GM12878 (cell line): ENCODE results near the gene DDX39B. TPM values are rescaled to one million over a fixed set of nuclear protein-coding genes. Genes with fewer than 3 reads are reported as not detected.

ENCODE experiments used
- ATAC-seq: fragments of 200-7000 bp; cut with Tn5 transposase; 3 replicates; pipeline ENCODE4 v1.9.1; 2020; ENCODE audit warnings: mild to moderate bottlenecking, moderate library complexity
- BruUV-seq: library from RNA; stranded (reverse); fragments of 400-500 nt; replicated peaks from 2 replicates; lab custom pipeline; 2021; lab: Mats Ljungman, UMichigan
- CTCF ChIA-PET: fragments of 300-600 bp; sonication (Branson Sonifier 250); formaldehyde crosslinking; extraction: SDS; loops from one replicate; lab custom pipeline; 2021; ENCODE audit warnings: inconsistent platforms; lab: Yijun Ruan, JAX
- POLR2A ChIA-PET: fragments of 350-600 bp; formaldehyde crosslinking; extraction: SDS; loops from one replicate; lab custom pipeline; 2021; ENCODE audit warnings: inconsistent platforms; lab: Charles Lee
- RAD21 ChIA-PET: fragments of 300-600 bp; sonication (Branson Sonifier 250); formaldehyde crosslinking; loops from one replicate; lab custom pipeline; 2023; ENCODE audit warnings: antibody characterized with exemption; ENCODE audit not compliant: unreplicated experiment; lab: Charles Lee
- SMC1A ChIA-PET: fragments of 300-600 bp; sonication (Branson Sonifier 250); formaldehyde crosslinking; loops from one replicate; lab custom pipeline; 2023; ENCODE audit not compliant: unreplicated experiment, uncharacterized antibody; lab: Charles Lee
- DNase-seq: peaks from one replicate; pipeline ENCODE4 v3.0.0-alpha.2; 2011; ENCODE audit warnings: low read depth, low spot score
- FAIRE-seq: peaks from 3 replicates; lab custom pipeline; 2011; peaks lifted over from hg19 to GRCh38; lab: Jason Lieb, UNC
- H2AFZ ChIP-seq: 2 replicates; pipeline ENCODE4 v1.6.0; 2011; ENCODE audit warnings: low read depth, low read length, control low read depth; ENCODE audit not compliant: control insufficient read depth
- H3K27ac ChIP-seq: 2 replicates; pipeline ENCODE4 v1.5.1; 2011; ENCODE audit warnings: control low read depth; ENCODE audit not compliant: control insufficient read depth, insufficient read depth
- H3K27me3 ChIP-seq, 2 experiments: replicated peaks in 1 of 2; 2 replicates each; pipeline versions ENCODE4 v1.6.0 to v1.6.1; 2011; ENCODE audit warnings: low read length in 1 of 2; ENCODE audit not compliant: control insufficient read depth in 2 of 2, insufficient read depth in 2 of 2
- H3K36me3 ChIP-seq, 2 experiments: 2 replicates each; pipeline ENCODE4 v1.5.1; 2011; ENCODE audit warnings: low read length in 1 of 2; ENCODE audit not compliant: control insufficient read depth in 2 of 2, insufficient read depth in 2 of 2
- H3K4me1 ChIP-seq: 2 replicates; pipeline ENCODE4 v1.6.1; 2011; ENCODE audit warnings: mild to moderate bottlenecking, low read length, moderate library complexity, mixed read lengths; ENCODE audit not compliant: control insufficient read depth, insufficient read depth
- H3K4me2 ChIP-seq: 2 replicates; pipeline ENCODE4 v1.6.0; 2011; ENCODE audit warnings: control low read depth; ENCODE audit not compliant: control insufficient read depth, insufficient read depth
- H3K4me3 ChIP-seq: fragments of 200-600 bp; sonication (generic); 2 replicates; pipeline ENCODE4 v1.5.1; 2016
- H3K79me2 ChIP-seq: 2 replicates; pipeline ENCODE4 v1.6.0; 2011; ENCODE audit warnings: low read length; ENCODE audit not compliant: control insufficient read depth, insufficient read depth
- H3K9ac ChIP-seq: 2 replicates; pipeline ENCODE4 v1.8.0; 2011; ENCODE audit warnings: low read length, control low read depth, mixed read lengths; ENCODE audit not compliant: control insufficient read depth, insufficient read depth
- H3K9me3 ChIP-seq: replicated peaks from 3 replicates; pipeline ENCODE4 v1.5.1; 2011; ENCODE audit warnings: mild to moderate bottlenecking, low read length; ENCODE audit not compliant: control insufficient read depth, insufficient read depth
- H4K20me1 ChIP-seq: 2 replicates; pipeline ENCODE4 v1.6.0; 2011; ENCODE audit not compliant: control insufficient read depth, insufficient read depth
- BMI1 ChIP-seq: fragments of 450-650 bp; IDR thresholded peaks from 2 replicates; pipeline ENCODE4 v1.6.1; 2016; ENCODE audit warnings: mild to moderate bottlenecking, moderate library complexity, borderline replicate concordance
- CEBPB ChIP-seq, 2 experiments: fragments of 150-350 bp in 1 of 2; IDR thresholded peaks; 2 replicates each; pipeline ENCODE4 v1.6.1; 2012 to 2014; ENCODE audit warnings: low read depth in 2 of 2, low read length in 2 of 2, borderline replicate concordance in 1 of 2, inconsistent platforms in 1 of 2
- CREB1 ChIP-seq: IDR thresholded peaks from 2 replicates; pipeline ENCODE4 v1.6.1; 2012; ENCODE audit warnings: low read depth, mild to moderate bottlenecking, inconsistent platforms
- ETV6 ChIP-seq, 2 experiments: fragments of 450-650 bp in 1 of 2; IDR thresholded peaks in 1 of 2; conservative IDR thresholded peaks in 1 of 2; 2 replicates each; pipeline ENCODE4 v1.6.1; 2014; ENCODE audit warnings: antibody characterized with exemption in 1 of 2, borderline replicate concordance in 1 of 2, low read depth in 1 of 2, mild to moderate bottlenecking in 1 of 2, moderate library complexity in 1 of 2
- FOS ChIP-seq: IDR thresholded peaks from 3 replicates; pipeline ENCODE4 v1.6.1; 2011; ENCODE audit warnings: borderline replicate concordance; ENCODE audit not compliant: insufficient read length; ENCODE audit errors: extremely low read depth
- GABPA ChIP-seq: IDR thresholded peaks from 2 replicates; pipeline ENCODE4 v1.6.1; 2014; ENCODE audit warnings: antibody characterized with exemption, low read depth, mild to moderate bottlenecking, inconsistent platforms
- HCFC1 ChIP-seq: fragments of 150-350 bp; IDR thresholded peaks from 2 replicates; pipeline ENCODE4 v1.6.1; 2014; ENCODE audit warnings: low read length
- IKZF1 ChIP-seq: fragments of 450-650 bp; conservative IDR thresholded peaks from 2 replicates; pipeline ENCODE4 v1.6.1; 2017; ENCODE audit warnings: antibody characterized with exemption, mild to moderate bottlenecking
- IRF5 ChIP-seq: fragments of 450-650 bp; IDR thresholded peaks from 2 replicates; pipeline ENCODE4 v1.6.1; 2017; ENCODE audit warnings: borderline replicate concordance
- MYB ChIP-seq: fragments of 150-350 bp; IDR thresholded peaks from 2 replicates; pipeline ENCODE4 v1.6.1; 2014; ENCODE audit warnings: mild to moderate bottlenecking, low read depth, low read length, borderline replicate concordance
- POLR2AphosphoS5 ChIP-seq: IDR thresholded peaks from 2 replicates; pipeline ENCODE4 v1.6.1; 2011; ENCODE audit warnings: mild to moderate bottlenecking, low read length, inconsistent platforms
- SIN3A ChIP-seq: IDR thresholded peaks from 2 replicates; pipeline ENCODE4 v1.6.1; 2012; ENCODE audit warnings: low read depth, low read length, improper control_type of control experiment
- SMC3 ChIP-seq: IDR thresholded peaks from 2 replicates; pipeline ENCODE4 v1.6.1; 2011; ENCODE audit warnings: low read length, improper control_type of control experiment, borderline replicate concordance
- SREBF2 ChIP-seq: IDR thresholded peaks from 2 replicates; pipeline ENCODE4 v1.6.1; 2012; ENCODE audit warnings: mild to moderate bottlenecking, low read length
- STAT3 ChIP-seq: IDR thresholded peaks from 2 replicates; pipeline ENCODE4 v1.6.1; 2011; ENCODE audit warnings: low read depth, low read length, improper control_type of control experiment
- TCF7 ChIP-seq: IDR thresholded peaks from 2 replicates; pipeline ENCODE4 v1.6.1; 2014; ENCODE audit warnings: antibody characterized with exemption, borderline replicate concordance
- ZNF217 ChIP-seq: fragments of 450-650 bp; IDR thresholded peaks from 2 replicates; pipeline ENCODE4 v1.6.1; 2017; ENCODE audit warnings: antibody characterized with exemption, mild to moderate bottlenecking
- ZZZ3 ChIP-seq: IDR thresholded peaks from 2 replicates; pipeline ENCODE4 v1.6.1; 2011; ENCODE audit warnings: low read depth; ENCODE audit not compliant: control insufficient read depth, insufficient read length
- WGBS: methylation state at CpG from one replicate; pipeline ENCODE4 v1.1.6; 2016; ENCODE audit warnings: low lambda C conversion rate; ENCODE audit not compliant: insufficient replicate concordance, insufficient coverage; ENCODE audit errors: missing lambda C conversion rate; 5-methylcytosine and 5-hydroxymethylcytosine counted together
- in situ Hi-C: fragments of 300-500 bp; cut with MboI; formaldehyde crosslinking; loops from 9 replicates; pipeline ENCODE4 v1.14.3; 2018; ENCODE audit warnings: mixed read lengths
- intact Hi-C: fragments of 100-400 bp; cut with micrococcal nuclease; formaldehyde crosslinking; loops from one replicate; pipeline ENCODE4 v1.14.2; 2022; ENCODE audit not compliant: unreplicated experiment
- polyA plus RNA-seq, 11 experiments: library from polyadenylated mRNA; depleted of rRNA in 4 of 11; unstranded in 6 of 11; stranded (reverse) in 5 of 11; fragments of >200 nt; fragmentation: Nextera tagmentation in 4 of 11; fragmentation: Illumina TruSeq in 1 of 11; extraction: Ambion mirVana in 4 of 11; extraction: Trizol in 1 of 11; gene quantifications; 1 replicate in 1 of 11; 2 replicates in 10 of 11; pipeline versions ENCODE4 v1.2.1 to v1.2.3, GENCODE V29; 2011 to 2016; ENCODE audit warnings: inconsistent platforms in 2 of 11, missing spikeins in 2 of 11, low read depth in 1 of 11
- total RNA-seq, 4 experiments: library from RNA; depleted of rRNA in 3 of 4; stranded (reverse); fragments of >200 nt in 3 of 4; fragmentation: Illumina TruSeq in 1 of 4; extraction: Trizol in 1 of 4; gene quantifications; 2 replicates each; pipeline versions ENCODE4 v1.2.1 to v1.2.3, GENCODE V29; 2013 to 2021
- TF ChIP-seq, protein P1 (sequence below), 3 experiments: IDR thresholded peaks in 2 of 3; conservative IDR thresholded peaks in 1 of 3; 2 replicates each; pipeline ENCODE4 v1.5.1; 2011; ENCODE audit warnings: low read depth in 3 of 3, low read length in 3 of 3, mild to moderate bottlenecking in 3 of 3, control low read depth in 2 of 3, moderate library complexity in 2 of 3, inconsistent platforms in 1 of 3, mixed read lengths in 1 of 3; ENCODE audit not compliant: control insufficient read depth in 2 of 3, insufficient read depth in 1 of 3; ENCODE audit errors: extremely low read depth in 1 of 3

Gene DDX39B
- total and polyA plus RNA-seq, 10 of the 15 experiments (the other 5 are each of a cell fraction or from before 2014, with no cell fraction given) = 271 to 661 (median 330) TPM

DNA sequence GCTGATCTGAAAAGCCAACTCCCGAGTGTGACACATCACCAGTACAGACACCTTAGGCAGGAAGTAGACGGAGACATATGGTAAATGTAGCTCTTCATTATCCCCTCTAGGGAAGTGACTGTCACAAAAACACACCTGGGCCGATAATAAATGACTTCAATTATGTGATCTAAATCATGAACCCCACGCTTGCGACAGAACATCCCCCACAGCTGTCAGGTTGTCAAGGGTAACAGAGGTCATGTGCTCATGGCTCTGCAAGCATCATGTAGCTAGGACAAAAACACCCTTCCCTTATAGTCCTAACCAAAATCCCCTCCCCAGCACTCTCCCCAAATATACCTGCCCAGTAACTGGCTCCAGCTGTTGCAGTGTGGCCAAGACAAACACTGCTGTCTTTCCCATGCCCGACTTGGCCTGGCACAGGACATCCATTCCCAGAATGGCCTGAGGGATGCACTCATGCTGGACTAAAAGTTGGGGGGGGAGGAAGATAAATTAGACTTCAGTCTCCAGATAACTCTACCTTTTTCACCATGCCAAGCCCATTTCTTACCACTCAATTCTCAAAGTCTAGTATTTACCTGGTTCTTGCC lies 2.9 kb downstream of the DDX39B start (continued):
- TF ChIP-seq CEBPB (IDR thresholded peaks at IDR 0.05; ENCODE audit: borderline replicate concordance in 1 of 2, low read depth in 2 of 2, low read length in 2 of 2) (no peak), SMC3 (no peak), POLR2AphosphoS5 (peak; percentile 42; the same call in 1 of the 2 replicates), CREB1 (no peak), IKZF1 (no peak), BMI1 (no peak)
- TF ChIP-seq, protein P1, sequence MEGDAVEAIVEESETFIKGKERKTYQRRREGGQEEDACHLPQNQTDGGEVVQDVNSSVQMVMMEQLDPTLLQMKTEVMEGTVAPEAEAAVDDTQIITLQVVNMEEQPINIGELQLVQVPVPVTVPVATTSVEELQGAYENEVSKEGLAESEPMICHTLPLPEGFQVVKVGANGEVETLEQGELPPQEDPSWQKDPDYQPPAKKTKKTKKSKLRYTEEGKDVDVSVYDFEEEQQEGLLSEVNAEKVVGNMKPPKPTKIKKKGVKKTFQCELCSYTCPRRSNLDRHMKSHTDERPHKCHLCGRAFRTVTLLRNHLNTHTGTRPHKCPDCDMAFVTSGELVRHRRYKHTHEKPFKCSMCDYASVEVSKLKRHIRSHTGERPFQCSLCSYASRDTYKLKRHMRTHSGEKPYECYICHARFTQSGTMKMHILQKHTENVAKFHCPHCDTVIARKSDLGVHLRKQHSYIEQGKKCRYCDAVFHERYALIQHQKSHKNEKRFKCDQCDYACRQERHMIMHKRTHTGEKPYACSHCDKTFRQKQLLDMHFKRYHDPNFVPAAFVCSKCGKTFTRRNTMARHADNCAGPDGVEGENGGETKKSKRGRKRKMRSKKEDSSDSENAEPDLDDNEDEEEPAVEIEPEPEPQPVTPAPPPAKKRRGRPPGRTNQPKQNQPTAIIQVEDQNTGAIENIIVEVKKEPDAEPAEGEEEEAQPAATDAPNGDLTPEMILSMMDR (IDR thresholded peaks at IDR 0.05 in 2 of 3, conservative IDR thresholded peaks at IDR 0.05 in 1 of 3; ENCODE audit: control insufficient read depth in 2 of 3, extremely low read depth in 1 of 3, insufficient read depth in 1 of 3, low read depth in 3 of 3, low read length in 3 of 3) = no peak

- no peak for FAIRE-seq
- H3K27ac ChIP-seq = no peak overlapping the region
- peaks cover 41 to 64% of the 10 kb centered on the region in 2 experiments for H3K36me3 ChIP-seq
- ChIA-PET RAD21 (no interaction called here), POLR2A (no interaction called here), CTCF (interaction anchor here (1.6 kb wide), 1 partner anchor 63 kb away, joined by 6 read pairs; no protein-coding TSS in a partner anchor), SMC1A (no interaction called here)
- H3K9ac ChIP-seq = no peak overlapping the region
- H3K27me3 ChIP-seq = no peaks in the 10 kb centered on the region
- peaks cover 62% of the 10 kb centered on the region for H3K79me2 ChIP-seq
- no peak overlapping the region for H2AFZ ChIP-seq
- intact Hi-C loops (no loop called here), in situ Hi-C loops (no loop called here)
- H4K20me1 ChIP-seq = peaks cover 10% of the 10 kb centered on the region
- DNase-seq = no peak
- 0 out of 2 replicates have a peak overlapping the region, but pooled peaks have one; percentile 28 for H3K4me2 ChIP-seq
- ATAC-seq = no peak
- BruUV-seq = no TSS peak
- no peak overlapping the region; the same call in 1 of the 2 replicates for H3K4me3 ChIP-seq
- H3K4me1 ChIP-seq = no peaks in the 10 kb centered on the region
- 81% methylated on average over 2 of the region's 2 CpGs for WGBS
- H3K9me3 ChIP-seq = no peaks in the 10 kb centered on the region
- TF ChIP-seq ETV6 (conservative IDR thresholded peaks at IDR 0.05 in 1 of 2, IDR thresholded peaks at IDR 0.05 in 1 of 2; ENCODE audit: borderline replicate concordance in 1 of 2, low read depth in 1 of 2) (no peak), MYB (no peak), SIN3A (no peak), GABPA (no peak), IRF5 (no peak), BMI1 (no peak), FOS (no peak), HCFC1 (no peak), ZZZ3 (no peak), ZNF217 (no peak), TCF7 (no peak), STAT3 (no peak), SREBF2 (no peak)
Observed at GRCh38 chr6:31535538-31536324, 6.1 kb downstream of the DDX39B start.
